ENCODE data around the gene KLHL22. TPM values are rescaled to one million over a fixed set of nuclear protein-coding genes. Genes with fewer than 3 reads are reported as not detected.

KLHL22 gene
- total and polyA plus RNA-seq, 2 of the 8 experiments (the other 6 are each of a cell fraction or from before 2014, with no cell fraction given) = 9.4 to 16.2 TPM

- TF ChIP-seq BACH1 (IDR thresholded peaks at IDR 0.05; ENCODE audit: low read length) (no peak), MAFK (IDR thresholded peaks at IDR 0.05; ENCODE audit: low read depth, low read length) (no peak), SAP30 (IDR thresholded peaks at IDR 0.05; ENCODE audit: insufficient read depth, insufficient replicate concordance, low read length) (no peak)
These were observed 35.7 kb downstream of the KLHL22 start (continued) for GRCh38 chr22:20459862-20460261.

Data from H1 (cell line).